Calu3 (cell line): ENCODE measurements around the gene MUC12. TPM values are rescaled to one million over a fixed set of nuclear protein-coding genes. Genes with fewer than 3 reads are reported as not detected.
"Not testable (repeated sequence)": the region's sequence is repeated elsewhere in the genome, so short reads cannot be mapped to it uniquely, and the experiment has no call there.

Source experiments
- BruUV-seq: library from RNA; stranded (reverse); fragments of 400-500 nt; replicated peaks from 2 replicates; lab custom pipeline; 2021; lab: Mats Ljungman, UMichigan
- CTCF ChIA-PET: fragments of 300-600 bp; sonication (Branson Sonifier 250); formaldehyde crosslinking; loops from one replicate; lab custom pipeline; 2022; ENCODE audit warnings: antibody characterized with exemption; lab: Charles Lee
- DNase-seq: peaks from one replicate; pipeline ENCODE4 v3.0.0; 2022
- H3K27ac Mint-ChIP-seq: one replicate; pipeline ENCODE4 v1.8.0; 2022; ENCODE audit warnings: mixed read lengths; ENCODE audit not compliant: unreplicated experiment
- H3K27me3 Mint-ChIP-seq: one replicate; pipeline ENCODE4 v1.8.0; 2022; ENCODE audit warnings: mixed read lengths; ENCODE audit not compliant: unreplicated experiment
- H3K36me3 Mint-ChIP-seq: one replicate; pipeline ENCODE4 v1.8.0; 2022; ENCODE audit warnings: mild to moderate bottlenecking, moderate library complexity, mixed read lengths; ENCODE audit not compliant: insufficient read depth, unreplicated experiment
- H3K4me1 Mint-ChIP-seq: one replicate; pipeline ENCODE4 v1.8.0; 2022; ENCODE audit warnings: mild to moderate bottlenecking, low read depth, mixed read lengths; ENCODE audit not compliant: unreplicated experiment
- H3K4me3 Mint-ChIP-seq: one replicate; pipeline ENCODE4 v1.8.0; 2022; ENCODE audit warnings: mild to moderate bottlenecking, low read depth, moderate library complexity, mixed read lengths; ENCODE audit not compliant: unreplicated experiment
- H3K9me3 Mint-ChIP-seq: one replicate; pipeline ENCODE4 v1.8.0; 2022; ENCODE audit warnings: low read depth, mixed read lengths; ENCODE audit not compliant: unreplicated experiment
- intact Hi-C: fragments of 100-400 bp; cut with micrococcal nuclease; formaldehyde crosslinking; loops from one replicate; pipeline ENCODE4 v1.10.0; 2022; ENCODE audit not compliant: unreplicated experiment
- total RNA-seq: library from RNA; stranded (reverse); gene quantifications from 2 replicates; pipeline ENCODE4 v1.2.3, GENCODE V29; 2022
- TF ChIP-seq, protein P1 (sequence below): fragments of 200-600 bp; IDR thresholded peaks from one replicate; pipeline ENCODE4 v1.8.0; 2022; ENCODE audit warnings: antibody characterized with exemption; ENCODE audit not compliant: unreplicated experiment

Gene MUC12
- total RNA-seq, 1 experiment from 2014 or later = 0.59 TPM

DNA sequence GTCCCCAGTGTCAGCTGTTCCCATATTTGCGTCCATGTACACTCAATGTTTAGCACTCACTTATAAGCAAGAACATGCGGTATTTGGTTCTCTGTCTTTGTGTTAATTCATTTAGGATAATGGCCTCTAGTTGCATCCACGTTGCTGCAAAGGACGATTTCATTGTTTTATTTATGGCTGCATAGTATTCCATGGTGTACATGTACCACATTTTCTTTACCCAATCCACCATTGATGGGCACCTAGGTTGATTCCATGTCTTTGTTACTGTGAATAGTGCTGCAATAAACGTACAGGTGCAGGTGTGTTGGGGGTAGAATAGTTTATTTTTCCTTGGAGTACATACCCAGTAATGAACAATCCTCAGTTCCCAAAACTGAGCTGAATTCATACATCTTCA lies 91.6 kb downstream of the MUC12 start:
- Mint-ChIP-seq H3K9me3 (no peaks in the 10 kb centered on the region), H3K4me3 (no peak overlapping the region), H3K27me3 (peaks cover 48% of the 10 kb centered on the region), H3K36me3 (peaks cover 4% of the 10 kb centered on the region), H3K27ac (no peak overlapping the region), H3K4me1 (no peaks in the 10 kb centered on the region)
- intact Hi-C loops = no loop called here
- TF ChIP-seq, protein P1, sequence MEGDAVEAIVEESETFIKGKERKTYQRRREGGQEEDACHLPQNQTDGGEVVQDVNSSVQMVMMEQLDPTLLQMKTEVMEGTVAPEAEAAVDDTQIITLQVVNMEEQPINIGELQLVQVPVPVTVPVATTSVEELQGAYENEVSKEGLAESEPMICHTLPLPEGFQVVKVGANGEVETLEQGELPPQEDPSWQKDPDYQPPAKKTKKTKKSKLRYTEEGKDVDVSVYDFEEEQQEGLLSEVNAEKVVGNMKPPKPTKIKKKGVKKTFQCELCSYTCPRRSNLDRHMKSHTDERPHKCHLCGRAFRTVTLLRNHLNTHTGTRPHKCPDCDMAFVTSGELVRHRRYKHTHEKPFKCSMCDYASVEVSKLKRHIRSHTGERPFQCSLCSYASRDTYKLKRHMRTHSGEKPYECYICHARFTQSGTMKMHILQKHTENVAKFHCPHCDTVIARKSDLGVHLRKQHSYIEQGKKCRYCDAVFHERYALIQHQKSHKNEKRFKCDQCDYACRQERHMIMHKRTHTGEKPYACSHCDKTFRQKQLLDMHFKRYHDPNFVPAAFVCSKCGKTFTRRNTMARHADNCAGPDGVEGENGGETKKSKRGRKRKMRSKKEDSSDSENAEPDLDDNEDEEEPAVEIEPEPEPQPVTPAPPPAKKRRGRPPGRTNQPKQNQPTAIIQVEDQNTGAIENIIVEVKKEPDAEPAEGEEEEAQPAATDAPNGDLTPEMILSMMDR = no peak
- CTCF ChIA-PET = interaction anchor here (0.6 kb wide), 1 partner anchor 171 kb away, joined by 6 read pairs; the partner anchor contains the start of gene UFSP1
- DNase-seq = no peak
- BruUV-seq = no TSS peak

DNA sequence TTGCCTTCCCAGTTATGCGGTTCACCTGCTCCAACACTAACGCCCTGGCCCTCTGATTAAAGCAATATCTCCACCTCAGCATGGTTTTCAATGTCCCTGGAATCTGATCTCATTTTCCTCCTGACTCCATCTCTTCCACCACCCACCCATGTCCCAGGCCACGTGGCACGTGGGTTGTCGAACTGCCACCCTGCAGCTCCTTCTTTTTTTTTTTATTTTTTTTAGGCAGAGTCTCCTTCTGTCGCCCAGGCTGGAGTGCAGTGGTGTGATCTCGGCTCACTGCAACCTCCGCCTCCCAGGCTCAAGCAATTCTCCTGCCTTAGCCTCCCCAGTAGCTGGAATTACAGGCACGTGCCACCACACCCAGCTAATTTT lies 94.8 kb downstream of the MUC12 start:
- H3K4me3 Mint-ChIP-seq, BruUV-seq, DNase-seq, H3K4me1 Mint-ChIP-seq, H3K9me3 Mint-ChIP-seq, H3K27ac Mint-ChIP-seq, CTCF ChIA-PET, H3K36me3 Mint-ChIP-seq, intact Hi-C loops: not testable (repeated sequence)
- H3K27me3 Mint-ChIP-seq = peaks cover 48% of the 10 kb centered on the region

DNA sequence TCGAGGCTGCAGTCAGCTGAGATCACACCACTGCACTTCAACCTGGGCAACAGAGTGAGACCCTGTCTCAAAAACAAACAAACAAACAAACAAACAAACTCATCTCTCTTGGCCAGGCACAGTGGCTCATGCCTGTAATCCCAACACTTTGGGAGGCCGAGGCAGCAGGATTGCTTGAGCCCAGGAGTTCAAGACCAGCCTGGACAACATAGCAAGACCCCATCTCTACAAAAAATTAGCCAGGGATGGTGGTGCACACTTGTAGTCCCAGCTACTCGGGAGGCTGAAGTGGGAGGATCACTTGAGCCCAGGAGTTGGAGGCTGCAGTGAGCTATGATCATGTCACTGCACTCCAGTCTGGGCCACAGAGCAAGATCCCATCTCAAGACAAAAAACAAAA lies 95.8 kb downstream of the MUC12 start:
- H3K9me3 Mint-ChIP-seq, intact Hi-C loops, H3K27ac Mint-ChIP-seq, H3K36me3 Mint-ChIP-seq, H3K4me3 Mint-ChIP-seq, H3K4me1 Mint-ChIP-seq, BruUV-seq, DNase-seq: not testable (repeated sequence)
- CTCF ChIA-PET = interaction anchor here (0.6 to 0.7 kb wide), 2 partner anchors 85 to 259 kb away, joined by 3 read pairs; no protein-coding TSS in a partner anchor
- H3K27me3 Mint-ChIP-seq = peaks cover 48% of the 10 kb centered on the region

DNA sequence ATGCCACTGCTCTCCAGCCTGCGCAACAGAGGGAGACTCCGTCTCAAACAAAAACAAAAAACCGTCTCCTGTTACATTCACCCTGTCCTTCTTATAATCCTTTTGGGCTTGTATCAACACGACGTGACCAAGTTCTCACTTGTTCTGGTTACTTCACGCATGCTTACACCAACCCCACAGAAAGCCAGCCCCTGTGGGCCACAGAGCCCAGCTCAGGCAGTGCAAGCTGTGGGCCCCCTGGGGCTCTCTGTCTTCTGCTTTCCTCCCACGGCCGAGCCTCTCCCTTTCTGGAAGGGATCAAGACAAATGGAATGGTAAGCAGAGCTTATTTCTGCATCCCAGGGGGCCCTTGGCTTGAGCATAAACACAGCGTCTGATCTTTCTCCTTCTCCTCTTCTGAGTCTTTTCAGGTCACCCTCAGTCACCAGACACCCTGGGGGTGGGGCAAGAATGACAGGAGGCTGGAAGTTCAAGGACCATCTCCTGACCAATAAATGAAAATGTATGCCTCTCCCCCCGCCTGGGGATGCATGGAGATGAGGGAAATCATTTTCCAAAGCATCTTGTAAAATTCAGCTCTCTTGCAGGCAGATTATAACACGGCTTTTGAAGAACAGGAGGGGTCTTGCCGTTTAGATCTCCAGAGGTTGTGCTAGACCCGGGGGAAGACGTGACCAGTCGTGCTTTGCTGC lies 96.9 kb downstream of the MUC12 start:
- no peak overlapping the region for H3K4me3 Mint-ChIP-seq
- DNase-seq = no peak
- intact Hi-C loops = no loop called here
- H3K27ac Mint-ChIP-seq = no peak overlapping the region
- CTCF ChIA-PET = no interaction called here
- H3K9me3 Mint-ChIP-seq = no peaks in the 10 kb centered on the region
- H3K36me3 Mint-ChIP-seq = no peaks in the 10 kb centered on the region
- peaks cover 48% of the 10 kb centered on the region for H3K27me3 Mint-ChIP-seq
- no peaks in the 10 kb centered on the region for H3K4me1 Mint-ChIP-seq
- TF ChIP-seq, protein P1 = no peak
- no TSS peak for BruUV-seq

DNA sequence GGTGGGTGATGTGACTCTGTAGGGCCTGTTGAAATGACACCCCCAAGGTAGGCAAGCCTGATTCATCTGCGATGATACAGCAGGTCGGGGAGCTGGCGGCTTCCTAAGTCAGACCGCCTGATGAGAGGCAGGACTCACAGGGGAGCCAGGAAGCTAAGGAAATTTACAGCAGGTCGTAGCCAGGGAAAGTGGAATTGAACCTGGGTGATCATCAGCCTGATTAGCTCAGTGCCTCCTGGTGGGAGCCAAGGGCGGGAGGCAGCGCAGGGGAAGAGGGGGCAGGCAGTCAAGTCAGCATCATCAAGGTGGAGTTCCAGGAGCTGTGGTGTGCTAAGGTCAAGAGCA lies 97.4 kb downstream of the MUC12 start:
- no peaks in the 10 kb centered on the region for H3K9me3 Mint-ChIP-seq
- CTCF ChIA-PET = no interaction called here
- no peak overlapping the region for H3K4me3 Mint-ChIP-seq

More for the DNA sequence above, 97.4 kb downstream of the MUC12 start:
- H3K27me3 Mint-ChIP-seq = peaks cover 48% of the 10 kb centered on the region
- H3K27ac Mint-ChIP-seq = no peak overlapping the region
- no TSS peak for BruUV-seq
- no peak for DNase-seq
- no peaks in the 10 kb centered on the region for H3K4me1 Mint-ChIP-seq
- TF ChIP-seq, protein P1 = no peak
- intact Hi-C loops = no loop called here
- H3K36me3 Mint-ChIP-seq = no peaks in the 10 kb centered on the region
